ENCODE results near the gene TMEM121B. TPM values are rescaled to one million over a fixed set of nuclear protein-coding genes. Genes with fewer than 3 reads are reported as not detected.

The TMEM121B gene
- total and polyA plus RNA-seq, 2 donors (not counting 1 experiment from before 2014, with no cell fraction given): 0.12 TPM; not detected in 1

GRCh38 chr22:17104336-17104935 is 16.7 kb downstream of the TMEM121B start:
- H3K9ac ChIP-seq (ENCODE audit: low read length): no peak overlapping the region
- no peak overlapping the region for H3K27ac ChIP-seq (ENCODE audit: low read length in 2 of 2)
- intact Hi-C loops (cut with micrococcal nuclease): no loop called here
- TF ChIP-seq CTCF (IDR thresholded peaks at IDR 0.05) (no peak), EZH2 (IDR thresholded peaks at IDR 0.05; ENCODE audit: borderline replicate concordance, insufficient read depth, low read depth, low read length, poor library complexity, severe bottlenecking) (no peak)
- Mint-ChIP-seq H3K9me3 (ENCODE audit: insufficient read depth) (no peaks in the 10 kb centered on the region), H3K4me3 (no peak overlapping the region), H3K27me3 (no peaks in the 10 kb centered on the region), H3K4me1 (peaks cover 6% of the 10 kb centered on the region), H3K27ac (no peak overlapping the region)
- H3K9me3 ChIP-seq (ENCODE audit: control extremely low read depth in 1 of 3, control insufficient read depth in 2 of 3, insufficient read depth in 1 of 3, low read length in 2 of 3): no peaks in the 10 kb centered on the region
- ChIA-PET CTCF (no interaction called here), POLR2A (no interaction called here)
- peaks cover 1 to 83% of the 10 kb centered on the region in 2 experiments for H3K36me3 ChIP-seq (replicated peaks in 1 of 2; ENCODE audit: control extremely low read depth in 1 of 2, control insufficient read depth in 1 of 2, extremely low read depth in 1 of 2, insufficient read depth in 2 of 2, low read length in 1 of 2)
- no peak overlapping the region for H2AFZ ChIP-seq (ENCODE audit: insufficient read depth, low read depth, low read length, poor library complexity, severe bottlenecking)
- no peaks in the 10 kb centered on the region for H3K27me3 ChIP-seq (replicated peaks in 1 of 4; ENCODE audit: control extremely low read depth in 1 of 4, control insufficient read depth in 3 of 4, insufficient read depth in 4 of 4, low read length in 3 of 4)
- peaks cover 4% of the 10 kb centered on the region for H4K20me1 ChIP-seq (ENCODE audit: control insufficient read depth, insufficient read depth, low read length, poor library complexity, severe bottlenecking)
- H3K4me3 ChIP-seq (ENCODE audit: control extremely low read depth in 1 of 5, extremely low read depth in 1 of 5, insufficient read depth in 1 of 5, low read depth in 2 of 5, low read length in 4 of 5): no peak overlapping the region
- WGBS (ENCODE audit: insufficient coverage): 94% methylated on average over 9 of the region's 14 CpGs
- peaks cover 0 to 11% of the 10 kb centered on the region in 2 donors for H3K4me1 ChIP-seq (ENCODE audit: control insufficient read depth in 2 of 2, insufficient read depth in 2 of 2, low read length in 2 of 2)
- no peak overlapping the region for H3K4me2 ChIP-seq (replicated peaks; ENCODE audit: low read depth, low read length, poor library complexity, severe bottlenecking)
- DNase-seq (no peak), ATAC-seq (ENCODE audit: low read depth) (no peak)
- H3K79me2 ChIP-seq (ENCODE audit: control insufficient read depth, insufficient read depth, low read length): no peaks in the 10 kb centered on the region

- no peak for TF ChIP-seq CTCF (IDR thresholded peaks at IDR 0.05)
- TF ChIP-seq EZH2 (IDR thresholded peaks at IDR 0.05; ENCODE audit: borderline replicate concordance, insufficient read depth, low read depth, low read length, poor library complexity, severe bottlenecking): no peak
- POLR2A ChIA-PET: no interaction called here
- no peak overlapping the region for H3K9ac ChIP-seq (ENCODE audit: low read length)
- no peaks in the 10 kb centered on the region for H3K27me3 ChIP-seq (replicated peaks in 1 of 4; ENCODE audit: control extremely low read depth in 1 of 4, control insufficient read depth in 3 of 4, insufficient read depth in 4 of 4, low read length in 3 of 4)
- H3K36me3 ChIP-seq (replicated peaks in 1 of 2; ENCODE audit: control extremely low read depth in 1 of 2, control insufficient read depth in 1 of 2, extremely low read depth in 1 of 2, insufficient read depth in 2 of 2, low read length in 1 of 2): peaks cover 1 to 86% of the 10 kb centered on the region in 2 experiments
- 100% methylated on average over 6 of the region's 9 CpGs for WGBS (ENCODE audit: insufficient coverage)
- H3K4me3 ChIP-seq (ENCODE audit: control extremely low read depth in 1 of 5, extremely low read depth in 1 of 5, insufficient read depth in 1 of 5, low read depth in 2 of 5, low read length in 4 of 5): no peak overlapping the region
- peaks cover 16% of the 10 kb centered on the region for H3K4me1 Mint-ChIP-seq
- no peak overlapping the region for H3K27ac ChIP-seq (ENCODE audit: low read length in 2 of 2)
- CTCF ChIA-PET: no interaction called here
- no peak overlapping the region for H3K4me3 Mint-ChIP-seq
- H3K4me1 ChIP-seq (ENCODE audit: control insufficient read depth in 2 of 2, insufficient read depth in 2 of 2, low read length in 2 of 2): peaks cover 8 to 21% of the 10 kb centered on the region in 2 donors
- ATAC-seq (ENCODE audit: low read depth) (no peak), DNase-seq (no peak)
- peaks cover 12% of the 10 kb centered on the region for H4K20me1 ChIP-seq (ENCODE audit: control insufficient read depth, insufficient read depth, low read length, poor library complexity, severe bottlenecking)
- intact Hi-C loops (cut with micrococcal nuclease): no loop called here
- no peaks in the 10 kb centered on the region for H3K9me3 Mint-ChIP-seq (ENCODE audit: insufficient read depth)
- H3K27ac Mint-ChIP-seq: no peak overlapping the region
- no peak overlapping the region for H3K4me2 ChIP-seq (replicated peaks; ENCODE audit: low read depth, low read length, poor library complexity, severe bottlenecking)
- no peak overlapping the region for H2AFZ ChIP-seq (ENCODE audit: insufficient read depth, low read depth, low read length, poor library complexity, severe bottlenecking)
- no peaks in the 10 kb centered on the region for H3K79me2 ChIP-seq (ENCODE audit: control insufficient read depth, insufficient read depth, low read length)
- H3K27me3 Mint-ChIP-seq: no peaks in the 10 kb centered on the region
- no peaks in the 10 kb centered on the region for H3K9me3 ChIP-seq (ENCODE audit: control extremely low read depth in 1 of 3, control insufficient read depth in 2 of 3, insufficient read depth in 1 of 3, low read length in 2 of 3)
Measured at GRCh38 chr22:17103351-17103750, 17.8 kb downstream of the TMEM121B start.
